ENCODE data around the gene SPRY4. TPM values are rescaled to one million over a fixed set of nuclear protein-coding genes. Genes with fewer than 3 reads are reported as not detected.

Gene SPRY4
- total and polyA plus RNA-seq, 2 of the 13 experiments (the other 11 are each of a cell fraction or from before 2014, with no cell fraction given) = 8.9 to 17.8 TPM

DNA sequence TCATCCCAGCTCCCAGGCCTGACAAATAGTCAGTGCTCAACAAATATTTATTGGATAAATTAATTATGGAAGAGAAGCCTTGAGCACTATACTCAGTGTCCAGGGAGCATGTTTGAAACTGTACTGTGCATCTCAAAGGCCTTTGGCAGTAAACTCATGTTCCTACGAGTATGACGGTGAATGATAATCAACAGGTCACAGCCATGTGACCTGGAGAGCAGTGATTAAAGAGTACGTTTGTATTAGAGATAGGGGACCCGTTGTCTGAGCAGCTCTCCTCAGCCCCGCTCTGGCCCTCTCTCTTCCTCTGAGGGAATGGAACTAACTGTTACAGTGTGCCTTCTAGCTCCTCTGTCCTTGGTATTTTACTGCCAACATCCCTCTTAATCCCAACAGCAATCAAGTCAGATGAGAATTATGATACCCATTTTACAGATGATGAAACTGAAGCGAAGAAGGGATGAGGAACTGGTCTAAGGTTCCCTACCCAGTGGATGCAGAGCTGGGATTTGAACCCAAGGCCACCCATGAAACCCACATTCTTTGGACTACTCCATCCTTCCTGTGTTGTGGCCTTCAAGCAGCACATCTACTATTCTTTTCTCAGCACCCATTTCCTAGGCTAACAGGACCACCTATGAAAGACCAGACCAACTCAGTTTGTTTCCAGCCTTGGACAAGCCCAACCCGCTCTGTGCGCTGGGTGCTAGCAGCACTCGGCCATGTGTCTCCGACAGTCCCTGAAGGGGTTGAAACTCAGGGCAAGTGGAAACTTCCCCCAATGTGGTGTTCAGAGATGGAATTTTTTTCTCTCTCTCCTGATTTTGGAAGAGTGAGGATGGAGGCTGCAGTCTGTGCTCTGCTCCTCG, 34.9 kb downstream of the SPRY4 start:
- CTCF ChIA-PET (ENCODE audit: low intra/inter-chr PET ratio, low total read pairs) = no interaction called here

DNA sequence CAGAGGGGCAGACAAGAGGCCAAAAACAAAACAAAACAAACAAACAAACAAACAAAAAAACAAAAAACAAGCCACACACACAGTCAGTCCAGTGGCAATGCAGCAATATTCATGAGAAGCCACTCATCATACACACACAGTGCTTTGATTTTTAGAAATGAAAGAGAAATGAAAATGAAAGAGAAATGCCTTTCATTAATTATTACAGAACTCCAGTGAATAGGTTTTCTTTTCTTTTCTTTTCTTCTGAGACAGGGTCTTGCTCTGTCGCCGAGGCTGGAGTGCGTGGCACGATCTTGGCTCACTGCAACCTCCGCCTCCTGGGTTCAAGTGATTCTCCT, 36.9 kb downstream of the SPRY4 start:
- Histone ChIP-seq H4K20me1 (ENCODE audit: insufficient read depth, low read length) (no peaks in the 10 kb centered on the region), H3K9ac (ENCODE audit: insufficient read depth, low read depth, low read length) (no peak overlapping the region), H3K4me1 (ENCODE audit: insufficient read depth, low read length) (peaks cover 16% of the 10 kb centered on the region), H3K4me2 (ENCODE audit: low read depth, low read length) (no peak overlapping the region), H3K36me3 (replicated peaks in 1 of 2; ENCODE audit: control insufficient read depth in 1 of 2, insufficient read depth in 2 of 2, low read length in 2 of 2) (no peaks in the 10 kb centered on the region), H3K79me2 (ENCODE audit: insufficient read depth, low read length) (no peaks in the 10 kb centered on the region), H3K4me3 (replicated peaks in 1 of 3; ENCODE audit: insufficient read depth in 1 of 3, low read depth in 2 of 3, low read length in 3 of 3) (no peak overlapping the region), H3K27me3 (ENCODE audit: control insufficient read depth in 1 of 2, insufficient read depth in 2 of 2, low read length in 2 of 2) (no peaks in the 10 kb centered on the region), H2AFZ (ENCODE audit: low read length) (no peak overlapping the region), H3K9me3 (ENCODE audit: low read length) (no peaks in the 10 kb centered on the region), H3K27ac (ENCODE audit: extremely low read length, insufficient read depth, low read length) (no peak overlapping the region)
- intact Hi-C loops (cut with micrococcal nuclease; ENCODE audit: unreplicated experiment) = no loop called here
- POLR2A ChIA-PET = no interaction called here
- no peak for ATAC-seq
- FAIRE-seq = no peak
- TF ChIP-seq, protein P1, sequence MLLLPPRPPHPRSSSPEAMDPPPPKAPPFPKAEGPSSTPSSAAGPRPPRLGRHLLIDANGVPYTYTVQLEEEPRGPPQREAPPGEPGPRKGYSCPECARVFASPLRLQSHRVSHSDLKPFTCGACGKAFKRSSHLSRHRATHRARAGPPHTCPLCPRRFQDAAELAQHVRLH (CRISPR knock-in tag; IDR thresholded peaks at IDR 0.05; ENCODE audit: borderline replicate concordance, low read depth) = no peak
- TF ChIP-seq, protein P2, sequence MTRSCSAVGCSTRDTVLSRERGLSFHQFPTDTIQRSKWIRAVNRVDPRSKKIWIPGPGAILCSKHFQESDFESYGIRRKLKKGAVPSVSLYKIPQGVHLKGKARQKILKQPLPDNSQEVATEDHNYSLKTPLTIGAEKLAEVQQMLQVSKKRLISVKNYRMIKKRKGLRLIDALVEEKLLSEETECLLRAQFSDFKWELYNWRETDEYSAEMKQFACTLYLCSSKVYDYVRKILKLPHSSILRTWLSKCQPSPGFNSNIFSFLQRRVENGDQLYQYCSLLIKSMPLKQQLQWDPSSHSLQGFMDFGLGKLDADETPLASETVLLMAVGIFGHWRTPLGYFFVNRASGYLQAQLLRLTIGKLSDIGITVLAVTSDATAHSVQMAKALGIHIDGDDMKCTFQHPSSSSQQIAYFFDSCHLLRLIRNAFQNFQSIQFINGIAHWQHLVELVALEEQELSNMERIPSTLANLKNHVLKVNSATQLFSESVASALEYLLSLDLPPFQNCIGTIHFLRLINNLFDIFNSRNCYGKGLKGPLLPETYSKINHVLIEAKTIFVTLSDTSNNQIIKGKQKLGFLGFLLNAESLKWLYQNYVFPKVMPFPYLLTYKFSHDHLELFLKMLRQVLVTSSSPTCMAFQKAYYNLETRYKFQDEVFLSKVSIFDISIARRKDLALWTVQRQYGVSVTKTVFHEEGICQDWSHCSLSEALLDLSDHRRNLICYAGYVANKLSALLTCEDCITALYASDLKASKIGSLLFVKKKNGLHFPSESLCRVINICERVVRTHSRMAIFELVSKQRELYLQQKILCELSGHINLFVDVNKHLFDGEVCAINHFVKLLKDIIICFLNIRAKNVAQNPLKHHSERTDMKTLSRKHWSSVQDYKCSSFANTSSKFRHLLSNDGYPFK (CRISPR knock-in tag; IDR thresholded peaks at IDR 0.05; ENCODE audit: borderline replicate concordance) = no peak
- no peak for DNase-seq (ENCODE audit: low spot score)
- WGBS (ENCODE audit: low lambda C conversion rate) = 96% methylated on average over 5 of the region's 5 CpGs
- in situ Hi-C loops (cut with HindIII; ENCODE audit: extremely low pct_ligation_motif_present, low pct_unique_long_range_greater_than_20kb) = no loop called here
- CTCF ChIA-PET (ENCODE audit: low intra/inter-chr PET ratio, low total read pairs) = no interaction called here
- no TSS peak for BruUV-seq (replicated peaks)

More for the DNA sequence above, 34.9 kb downstream of the SPRY4 start:
- WGBS (ENCODE audit: low lambda C conversion rate) = 91% methylated on average over 11 of the region's 11 CpGs
- H3K9ac ChIP-seq (ENCODE audit: insufficient read depth, low read depth, low read length) = no peak overlapping the region
- H3K27me3 ChIP-seq (ENCODE audit: control insufficient read depth in 1 of 2, insufficient read depth in 2 of 2, low read length in 2 of 2) = no peaks in the 10 kb centered on the region
- no peak overlapping the region for H3K4me2 ChIP-seq (ENCODE audit: low read depth, low read length)
- H2AFZ ChIP-seq (ENCODE audit: low read length) = no peak overlapping the region
- in situ Hi-C loops (cut with HindIII; ENCODE audit: extremely low pct_ligation_motif_present, low pct_unique_long_range_greater_than_20kb) = no loop called here
- H3K36me3 ChIP-seq (replicated peaks in 1 of 2; ENCODE audit: control insufficient read depth in 1 of 2, insufficient read depth in 2 of 2, low read length in 2 of 2) = no peaks in the 10 kb centered on the region
- BruUV-seq (replicated peaks) = no TSS peak
- POLR2A ChIA-PET = interaction anchor here (1.0 kb wide), 1 partner anchor 10 kb away, joined by 3 read pairs; no protein-coding TSS in a partner anchor
- intact Hi-C loops (cut with micrococcal nuclease; ENCODE audit: unreplicated experiment) = no loop called here
- no peak for ATAC-seq
- FAIRE-seq = no peak
- no peak overlapping the region for H3K4me3 ChIP-seq (replicated peaks in 1 of 3; ENCODE audit: insufficient read depth in 1 of 3, low read depth in 2 of 3, low read length in 3 of 3)
- H4K20me1 ChIP-seq (ENCODE audit: insufficient read depth, low read length) = no peaks in the 10 kb centered on the region
- DNase-seq (ENCODE audit: low spot score) = no peak
- H3K27ac ChIP-seq (ENCODE audit: extremely low read length, insufficient read depth, low read length) = no peak overlapping the region
- H3K79me2 ChIP-seq (ENCODE audit: insufficient read depth, low read length) = no peaks in the 10 kb centered on the region
- H3K9me3 ChIP-seq (ENCODE audit: low read length) = no peaks in the 10 kb centered on the region
- TF ChIP-seq ZFP41 (CRISPR knock-in tag; IDR thresholded peaks at IDR 0.05; ENCODE audit: borderline replicate concordance) (no peak), ZNF629 (CRISPR knock-in tag; conservative IDR thresholded peaks at IDR 0.05) (peak; percentile 51)
- H3K4me1 ChIP-seq (ENCODE audit: insufficient read depth, low read length) = peaks cover 33% of the 10 kb centered on the region

All from HepG2 (cell line).